Fibroblast of pulmonary artery (primary cell): ENCODE measurements around the gene IPP.
A peak's percentile ranks its signal among the peaks of the same experiment; 100 is the strongest.
"Not testable (repeated sequence)": the region's sequence is repeated elsewhere in the genome, so short reads cannot be mapped to it uniquely, and the experiment has no call there.

Experiments used
- DNase-seq: peaks from one replicate; pipeline ENCODE4 v3.0.0-alpha.2; 2010; ENCODE audit warnings: low read depth
- H3K4me3 ChIP-seq: replicated peaks from 2 replicates; pipeline ENCODE4 v1.5.1; 2011; ENCODE audit warnings: low read depth, mild to moderate bottlenecking, control low read depth, low read length, moderate library complexity
- CTCF ChIP-seq: IDR thresholded peaks from 2 replicates; pipeline ENCODE4 v1.5.1; 2011; ENCODE audit warnings: mild to moderate bottlenecking, control low read depth, low read length, inconsistent platforms; ENCODE audit errors: missing control alignments

The IPP gene

GRCh38 chr1:45679123-45679522, 71.3 kb downstream of the IPP start:
- no peak for TF ChIP-seq CTCF
- DNase-seq = peak; percentile 51
- no peak overlapping the region for H3K4me3 ChIP-seq

- no peak for TF ChIP-seq CTCF
- DNase-seq = no peak
- H3K4me3 ChIP-seq = no peak overlapping the region
Observed at GRCh38 chr1:45678489-45678888, 72.0 kb downstream of the IPP start.

GRCh38 chr1:45677751-45678245, 72.7 kb downstream of the IPP start:
- TF ChIP-seq CTCF = no peak
- no peak for DNase-seq
- H3K4me3 ChIP-seq = no peak overlapping the region

GRCh38 chr1:45676553-45676952, 73.9 kb downstream of the IPP start:
- not testable (repeated sequence) for H3K4me3 ChIP-seq, DNase-seq

- no peak for TF ChIP-seq CTCF
- no peak for DNase-seq
- H3K4me3 ChIP-seq = no peak overlapping the region
Observed at GRCh38 chr1:45674478-45674877, 76.0 kb downstream of the IPP start.

GRCh38 chr1:45673956-45674355, 76.5 kb downstream of the IPP start:
- TF ChIP-seq CTCF = no peak
- no peak overlapping the region for H3K4me3 ChIP-seq
- no peak for DNase-seq

GRCh38 chr1:45669859-45670655, 80.4 kb downstream of the IPP start:
- no peak for TF ChIP-seq CTCF
- no peak for DNase-seq
- H3K4me3 ChIP-seq = no peak overlapping the region
